ENCODE results near the gene ATR. TPM values are rescaled to one million over a fixed set of nuclear protein-coding genes. Genes with fewer than 3 reads are reported as not detected.

The ATR gene
- total and polyA plus RNA-seq, 10 of the 15 experiments (the other 5 are each of a cell fraction or from before 2014, with no cell fraction given) = 21.0 to 41.5 (median 30.1) TPM

- TF ChIP-seq KLF5 (IDR thresholded peaks at IDR 0.05; ENCODE audit: partially characterized antibody) (no peak), HDAC2 (IDR thresholded peaks at IDR 0.05) (no peak), STAT3 (IDR thresholded peaks at IDR 0.05; ENCODE audit: low read depth, low read length) (no peak), CREM (IDR thresholded peaks at IDR 0.05; ENCODE audit: low read depth) (no peak), EP300 (IDR thresholded peaks at IDR 0.05; ENCODE audit: borderline replicate concordance in 1 of 2, control insufficient read depth in 1 of 2, low read depth in 2 of 2, low read length in 2 of 2) (no peak), ZNF274 (IDR thresholded peaks at IDR 0.05; ENCODE audit: insufficient read depth, insufficient read length) (no peak)
Observed at GRCh38 chr3:142614059-142614626, 35.6 kb upstream of the ATR start (continued).

- in situ Hi-C loops (cut with MboI) = no loop called here
- ChIA-PET SMC1A (ENCODE audit: uncharacterized antibody, unreplicated experiment) (interaction anchor here (0.7 kb wide), 1 partner anchor 207 kb away, joined by 3 read pairs; no protein-coding TSS in a partner anchor), POLR2A (no interaction called here), CTCF (no interaction called here), RAD21 (ENCODE audit: unreplicated experiment) (no interaction called here)
- no peaks in the 10 kb centered on the region for H4K20me1 ChIP-seq (ENCODE audit: control insufficient read depth, insufficient read depth)
- no peak overlapping the region for H3K27ac ChIP-seq (ENCODE audit: control insufficient read depth, insufficient read depth)
- no peaks in the 10 kb centered on the region for H3K36me3 ChIP-seq (ENCODE audit: control insufficient read depth in 2 of 2, insufficient read depth in 2 of 2, low read length in 1 of 2)
- no peak overlapping the region for H3K4me2 ChIP-seq (ENCODE audit: control insufficient read depth, insufficient read depth)
- H3K27me3 ChIP-seq (replicated peaks in 1 of 2; ENCODE audit: control insufficient read depth in 2 of 2, insufficient read depth in 2 of 2, low read length in 1 of 2) = no peaks in the 10 kb centered on the region
- no peak overlapping the region for H3K9ac ChIP-seq (ENCODE audit: control insufficient read depth, insufficient read depth, low read length)
- H3K4me3 ChIP-seq = no peak overlapping the region
- ATAC-seq (no peak), FAIRE-seq (no peak), DNase-seq (ENCODE audit: low read depth, low spot score) (no peak)
- no peaks in the 10 kb centered on the region for H3K9me3 ChIP-seq (replicated peaks; ENCODE audit: control insufficient read depth, insufficient read depth, low read length)
- no peak overlapping the region for H2AFZ ChIP-seq (ENCODE audit: control insufficient read depth, low read depth, low read length)
- intact Hi-C loops (cut with micrococcal nuclease; ENCODE audit: unreplicated experiment) = no loop called here
- WGBS (ENCODE audit: insufficient coverage, insufficient replicate concordance, low lambda C conversion rate, missing lambda C conversion rate) = 25% methylated on average over 1 of the region's 1 CpG
- no TSS peak for BruUV-seq (replicated peaks)
- no peaks in the 10 kb centered on the region for H3K79me2 ChIP-seq (ENCODE audit: control insufficient read depth, insufficient read depth, low read length)
- no peaks in the 10 kb centered on the region for H3K4me1 ChIP-seq (ENCODE audit: control insufficient read depth, insufficient read depth, low read length)
- no peak for TF ChIP-seq NR2C2 (IDR thresholded peaks at IDR 0.05; ENCODE audit: borderline replicate concordance, control insufficient read depth, insufficient read length, low read depth)
- no peak for TF ChIP-seq ZNF24 (IDR thresholded peaks at IDR 0.05)
- no peak for TF ChIP-seq ZNF592 (IDR thresholded peaks at IDR 0.05)
- TF ChIP-seq RELB (IDR thresholded peaks at IDR 0.05; ENCODE audit: low read depth) = no peak
- no peak for TF ChIP-seq SREBF1 (IDR thresholded peaks at IDR 0.05; ENCODE audit: low read length)
Observed at GRCh38 chr3:142613491-142613890, 35.0 kb upstream of the ATR start.
